Inferior parietal cortex (tissue), 1 donor: ENCODE measurements around the gene C1QTNF6.
"Not testable (repeated sequence)": the region's sequence is repeated elsewhere in the genome, so short reads cannot be mapped to it uniquely, and the experiment has no call there.

Experiments
- DNase-seq: peaks from one replicate; pipeline ENCODE4 v3.0.0-alpha.2; 2016; ENCODE audit errors: extremely low spot score

Gene C1QTNF6

DNA sequence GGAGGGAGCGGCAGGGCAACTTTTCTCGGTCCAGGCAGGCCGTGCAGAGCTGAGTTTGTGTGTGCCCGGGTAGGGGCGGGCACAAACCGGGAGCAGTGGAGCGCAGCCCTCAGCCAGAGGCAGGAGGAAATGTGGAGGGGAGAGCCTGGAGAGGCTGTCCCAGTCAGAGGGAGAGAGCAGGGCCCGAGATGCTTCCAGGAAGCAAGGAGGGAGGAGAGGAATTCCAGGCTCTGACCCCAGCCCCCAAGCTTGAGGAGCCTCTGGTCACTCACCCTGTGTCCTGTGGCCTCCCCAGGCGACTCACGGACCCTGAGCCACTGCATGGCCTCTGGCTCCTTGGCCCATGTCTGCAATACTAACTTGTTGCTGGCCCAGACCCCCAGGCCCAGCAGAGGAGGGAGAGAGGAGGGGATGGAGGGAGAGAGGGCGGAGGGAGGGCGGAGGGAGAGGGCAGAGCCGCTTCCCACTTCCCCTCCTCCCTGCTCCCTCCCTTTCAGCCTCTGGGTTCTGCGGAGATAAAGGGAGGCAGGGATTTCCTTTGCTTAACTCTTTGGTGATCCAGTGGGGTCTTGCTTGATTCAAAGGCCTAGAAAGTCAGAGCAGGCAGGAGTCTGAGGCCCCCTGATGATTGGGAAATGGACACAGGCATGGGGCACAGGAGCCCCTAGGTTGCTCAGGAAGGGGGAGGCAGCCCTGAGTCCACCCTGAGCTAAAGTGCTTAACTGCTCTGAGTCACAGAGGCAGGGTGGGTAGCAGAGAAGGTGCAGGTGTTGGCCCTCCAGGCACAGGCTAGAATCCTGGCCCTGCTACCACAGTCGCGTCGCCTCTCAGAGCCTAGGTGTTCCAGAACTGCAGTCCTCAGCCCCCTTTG is at the start of gene C1QTNF6:
Gene C1QTNF6, minus strand, starts transcription at position 357 of the 871 bp plus-strand sequence. Its CDS starts 34 bp downstream, at position 323.
- DNase-seq, result no peak

GRCh38 chr22:37235897-37236607 is 48.0 kb upstream of the C1QTNF6 start:
- no peak for DNase-seq

DNA sequence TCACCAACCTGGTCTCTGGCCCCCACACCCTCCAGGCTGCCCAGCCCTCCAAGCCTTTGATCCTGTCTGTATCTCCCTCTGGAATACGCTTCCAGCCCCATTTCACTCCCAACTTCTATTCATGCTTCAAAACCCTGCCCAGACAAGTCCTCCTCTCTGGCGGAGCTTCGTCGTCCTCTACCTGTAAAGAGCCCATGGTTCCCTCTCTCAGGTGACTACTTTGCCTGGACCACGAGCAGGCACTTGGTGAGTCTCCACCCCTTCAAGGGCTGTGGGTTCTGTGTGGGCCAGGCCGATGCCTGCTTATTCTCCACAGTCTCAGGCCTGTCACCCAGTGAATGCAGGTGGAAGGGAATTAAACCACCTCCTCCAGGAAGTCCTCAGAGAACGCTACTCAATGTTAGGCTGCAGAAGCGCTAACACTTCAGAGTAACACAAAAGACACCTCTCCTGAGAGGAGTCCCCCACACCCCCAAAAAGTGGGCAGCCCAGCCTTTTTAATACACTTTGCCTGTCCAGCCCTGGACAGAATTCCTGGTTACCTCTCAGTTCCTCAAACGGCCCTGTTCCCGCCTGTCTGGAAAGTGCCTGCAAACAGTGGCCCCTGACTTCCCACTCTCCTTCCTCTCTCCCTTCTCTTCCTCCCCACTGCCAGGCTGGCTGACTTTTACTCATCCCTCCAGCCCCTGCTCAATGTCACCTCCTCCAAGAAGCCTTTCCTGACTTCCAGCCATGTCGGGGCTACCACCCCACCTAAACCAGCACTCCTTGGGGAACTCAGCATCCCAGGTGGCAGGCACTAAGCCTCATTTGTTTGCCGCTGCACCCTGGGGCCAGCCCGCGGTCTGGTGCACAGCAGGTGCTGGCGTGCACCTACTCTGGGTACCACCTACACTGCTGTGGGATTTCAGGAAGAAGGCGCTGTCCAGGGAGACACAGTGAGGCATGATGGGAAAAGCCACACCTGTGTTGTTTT is 47.0 kb upstream of the C1QTNF6 start:
- no peak for DNase-seq

- DNase-seq, result no peak
Measured at GRCh38 chr22:37233751-37234631, 45.9 kb upstream of the C1QTNF6 start.

DNA sequence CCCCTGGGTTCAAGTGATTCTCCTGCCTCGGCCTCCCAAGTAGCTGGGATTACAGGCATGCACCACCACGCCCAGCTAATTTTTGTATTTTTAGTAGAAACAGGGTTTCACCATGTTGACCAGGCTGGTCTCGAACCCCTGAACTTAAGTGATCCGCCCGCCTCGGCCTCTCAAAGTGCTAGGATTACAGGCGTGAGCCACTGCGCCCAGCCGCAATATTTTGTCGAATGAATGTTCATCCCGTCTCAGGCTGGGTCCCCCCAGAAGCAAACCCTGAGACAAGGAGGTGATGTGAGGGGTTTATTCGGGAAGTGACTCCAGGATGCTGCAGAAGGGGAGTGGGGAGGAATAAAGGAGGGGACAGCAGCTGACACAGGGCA is 45.3 kb upstream of the C1QTNF6 start:
- not testable (repeated sequence) for DNase-seq

DNA sequence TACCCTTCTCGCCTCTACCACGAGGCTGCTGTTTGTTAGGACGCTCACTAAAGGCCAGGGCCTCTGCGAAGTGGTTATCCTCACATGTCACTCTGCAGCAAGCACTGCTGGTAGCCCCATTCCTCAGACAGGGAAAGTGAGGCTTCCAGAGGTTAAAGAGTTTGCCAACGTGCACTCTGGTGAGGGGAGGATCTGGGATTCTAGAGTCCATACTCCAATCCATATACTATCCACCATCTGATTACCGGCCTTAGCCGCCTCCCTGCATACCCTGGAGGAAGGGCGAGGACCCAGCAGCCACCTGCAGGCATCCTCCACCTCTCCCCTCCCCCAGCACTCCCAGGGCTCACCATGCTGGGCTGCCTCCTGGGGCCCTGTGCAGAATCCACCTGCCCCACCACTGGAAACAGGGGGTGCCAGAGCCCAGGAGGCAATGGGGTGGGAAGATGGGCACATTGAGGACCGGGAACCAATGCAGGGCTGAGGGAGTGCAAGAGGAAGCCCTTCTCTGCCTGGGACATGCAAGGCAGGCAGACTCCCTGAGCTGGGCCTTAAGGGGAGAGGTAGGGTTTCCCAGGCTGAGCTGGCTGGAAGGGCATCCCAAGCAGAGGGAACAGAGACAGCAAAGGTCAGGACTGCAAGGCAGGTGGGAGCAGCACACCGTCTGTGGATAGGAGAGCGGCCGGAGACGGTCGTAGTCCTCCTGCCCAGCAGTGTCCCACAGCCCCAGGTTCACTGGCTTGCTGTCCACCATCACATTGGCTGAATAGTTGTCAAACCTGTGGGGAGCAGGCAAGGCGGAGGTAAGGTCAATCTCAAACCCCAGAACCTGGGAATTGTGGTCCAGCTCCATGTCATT is 44.3 kb upstream of the C1QTNF6 start:
- no peak for DNase-seq

DNA sequence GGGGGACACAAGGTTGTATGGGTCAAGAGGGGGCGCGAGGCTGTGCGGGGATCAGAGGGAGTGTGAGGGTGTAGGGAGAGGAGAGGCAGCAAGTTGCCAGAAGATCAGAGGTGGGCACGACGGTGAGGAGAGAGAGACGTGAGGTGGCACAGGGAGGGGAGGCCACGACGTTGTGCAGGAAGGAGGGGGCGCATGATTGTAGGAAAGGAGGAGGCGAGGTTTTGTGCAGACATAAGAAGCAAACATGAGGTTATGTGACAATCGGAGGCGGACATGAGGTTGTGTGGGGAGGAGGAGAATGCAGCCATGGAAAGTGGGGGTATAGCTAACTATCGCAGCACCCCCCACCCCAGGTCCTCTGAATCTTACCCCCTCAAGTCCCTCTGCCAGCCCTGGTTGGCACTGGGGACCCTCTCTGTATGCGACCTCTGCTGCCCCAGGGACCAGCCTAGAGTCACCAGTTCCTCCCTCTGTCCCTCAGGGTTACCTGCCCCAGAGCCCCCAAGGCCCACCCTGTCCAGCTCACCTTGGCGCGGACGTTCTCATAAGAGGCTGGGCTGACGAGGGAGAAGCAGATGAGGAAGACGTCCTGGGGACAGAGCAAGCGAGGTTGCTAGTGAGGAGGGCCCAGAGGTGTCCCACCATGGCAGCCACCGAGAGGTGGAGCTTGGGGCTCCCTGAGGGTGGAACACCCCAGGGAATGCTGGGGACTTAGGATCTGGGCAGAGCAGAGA is 43.5 kb upstream of the C1QTNF6 start:
- DNase-seq, result no peak

DNA sequence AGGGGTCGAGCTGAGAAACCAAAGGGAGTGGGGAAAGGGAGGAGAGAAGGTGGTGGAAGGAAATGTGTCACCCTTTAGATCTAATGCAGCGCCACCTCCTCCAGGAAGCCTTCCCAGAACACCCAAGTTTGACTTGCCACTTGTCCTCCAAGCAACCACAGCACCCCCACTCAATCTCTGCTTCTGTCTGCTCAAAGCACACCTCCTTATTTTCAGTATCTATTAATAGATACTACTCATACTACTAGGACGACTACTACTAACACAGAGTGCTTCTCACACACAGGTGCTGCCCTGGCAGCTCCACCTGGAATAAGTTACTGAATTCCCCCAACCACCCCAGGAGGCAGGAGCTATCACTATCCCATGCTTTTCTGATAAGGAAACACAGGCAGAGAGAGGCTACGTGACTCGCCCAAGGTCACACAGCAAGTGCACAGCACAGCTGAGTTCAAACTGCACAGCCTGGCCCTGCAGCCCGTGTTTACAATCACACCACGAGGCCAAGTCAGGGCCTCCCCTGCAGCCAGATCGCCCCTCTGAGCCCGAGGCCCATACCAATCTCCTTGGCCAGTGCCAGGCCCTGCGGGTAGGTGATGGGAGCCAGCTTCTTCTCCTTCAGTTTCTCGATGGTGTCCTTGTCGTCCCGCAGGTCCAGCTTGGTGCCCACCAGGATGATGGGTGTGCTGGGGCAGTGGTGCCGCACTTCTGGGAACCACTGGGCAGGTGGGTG is 42.8 kb upstream of the C1QTNF6 start:
- DNase-seq, result no peak

DNA sequence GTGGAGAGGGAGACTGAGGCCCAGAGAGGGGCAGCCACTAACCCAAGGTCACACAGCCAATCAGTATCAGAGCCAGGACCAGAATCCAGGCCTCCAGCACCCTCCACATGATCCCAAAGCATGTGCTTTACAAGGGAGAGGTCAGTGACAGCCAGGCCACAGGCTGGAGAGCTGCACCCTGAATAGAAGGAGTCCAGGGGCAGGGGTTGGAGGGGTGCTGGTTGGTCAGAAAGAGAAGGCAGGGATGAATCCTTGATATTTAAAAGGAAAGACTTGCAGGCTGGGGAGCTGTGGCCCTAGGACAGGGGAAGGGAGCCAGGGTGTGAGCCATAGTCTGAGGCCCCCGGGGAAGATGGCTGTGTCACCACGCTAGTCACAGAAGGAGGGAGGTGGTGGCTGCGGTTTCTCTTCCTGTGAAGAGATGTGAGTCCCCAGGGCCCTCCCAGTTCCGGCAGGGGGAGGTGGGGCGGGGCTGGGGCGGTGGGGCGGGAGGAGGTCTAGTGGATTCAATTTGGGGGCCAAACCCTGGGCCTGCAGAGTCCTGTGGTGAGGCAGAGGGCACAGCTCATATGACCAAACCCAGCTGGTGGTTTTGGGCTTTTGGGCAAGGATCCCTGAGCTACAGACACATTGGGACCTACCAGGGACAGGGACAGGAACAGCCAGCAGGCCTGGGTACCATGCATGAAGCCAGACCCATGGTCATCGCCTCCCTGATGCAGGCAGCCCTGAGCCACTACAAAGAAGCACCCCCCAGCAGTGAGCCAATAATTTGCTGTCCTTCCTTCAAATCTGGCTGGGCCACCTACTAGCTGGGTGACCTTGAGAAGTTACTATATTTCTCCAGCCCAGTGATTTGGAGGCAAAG is 42.0 kb upstream of the C1QTNF6 start:
- no peak for DNase-seq

- DNase-seq, result no peak
Measured at GRCh38 chr22:37229012-37229804, 41.2 kb upstream of the C1QTNF6 start.

GRCh38 chr22:37228106-37229011 is 40.3 kb upstream of the C1QTNF6 start:
- no peak for DNase-seq

- no peak for DNase-seq
Measured at GRCh38 chr22:37226514-37226913, 38.5 kb upstream of the C1QTNF6 start.

GRCh38 chr22:37226087-37226486 is 38.0 kb upstream of the C1QTNF6 start:
- no peak for DNase-seq

- no peak for DNase-seq
Measured at GRCh38 chr22:37225481-37225880, 37.4 kb upstream of the C1QTNF6 start.

GRCh38 chr22:37224757-37225420 is 36.8 kb upstream of the C1QTNF6 start:
- no peak for DNase-seq
